Measurements from ENCODE around the gene KAZN. TPM values are rescaled to one million over a fixed set of nuclear protein-coding genes. Genes with fewer than 3 reads are reported as not detected.

Gene KAZN
- polyA plus RNA-seq, 2 donors, result 29.3 to 32.0 TPM

DNA sequence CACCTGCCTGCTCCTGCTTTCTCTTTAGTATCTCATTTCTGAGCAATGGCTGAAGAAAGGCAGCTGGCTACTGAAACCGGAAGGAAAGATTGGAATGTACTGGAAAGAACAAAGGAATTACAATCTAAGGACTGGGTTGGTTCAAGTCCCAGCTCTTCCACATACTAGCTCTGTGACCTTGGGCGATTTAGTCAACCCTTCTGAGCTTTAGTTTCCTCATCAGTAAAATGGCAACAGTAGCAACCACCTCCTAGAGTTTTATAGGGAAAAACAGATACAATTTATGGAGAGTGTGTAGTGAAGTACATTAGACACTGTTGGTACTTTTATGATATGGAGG lies 158.8 kb downstream of the KAZN start:
- no peaks in the 10 kb centered on the region for H3K27me3 ChIP-seq (ENCODE audit: control insufficient read depth in 1 of 2, insufficient read depth in 2 of 2, low read length in 2 of 2)
- H3K4me1 ChIP-seq (ENCODE audit: control insufficient read depth in 2 of 2, insufficient read depth in 2 of 2, low read length in 1 of 2), result peaks cover 2 to 13% of the 10 kb centered on the region in 2 donors
- peaks cover 0 to 2% of the 10 kb centered on the region in 2 donors for H3K9me3 ChIP-seq (ENCODE audit: control insufficient read depth in 2 of 2, insufficient read depth in 1 of 2, low read depth in 1 of 2, low read length in 1 of 2)
- no peaks in the 10 kb centered on the region for H3K36me3 ChIP-seq (ENCODE audit: control insufficient read depth in 2 of 2, insufficient read depth in 2 of 2, low read length in 1 of 2)
- H3K4me3 ChIP-seq (ENCODE audit: low read depth in 1 of 2, low read length in 2 of 2), result no peak overlapping the region
- H3K27ac ChIP-seq (ENCODE audit: low read depth in 2 of 2, low read length in 1 of 2), result peak overlapping the region in 1 of 2 donors; percentile 43
- 45 to 54% methylated on average over 2 of the region's 2 CpGs for WGBS, 2 donors

DNA sequence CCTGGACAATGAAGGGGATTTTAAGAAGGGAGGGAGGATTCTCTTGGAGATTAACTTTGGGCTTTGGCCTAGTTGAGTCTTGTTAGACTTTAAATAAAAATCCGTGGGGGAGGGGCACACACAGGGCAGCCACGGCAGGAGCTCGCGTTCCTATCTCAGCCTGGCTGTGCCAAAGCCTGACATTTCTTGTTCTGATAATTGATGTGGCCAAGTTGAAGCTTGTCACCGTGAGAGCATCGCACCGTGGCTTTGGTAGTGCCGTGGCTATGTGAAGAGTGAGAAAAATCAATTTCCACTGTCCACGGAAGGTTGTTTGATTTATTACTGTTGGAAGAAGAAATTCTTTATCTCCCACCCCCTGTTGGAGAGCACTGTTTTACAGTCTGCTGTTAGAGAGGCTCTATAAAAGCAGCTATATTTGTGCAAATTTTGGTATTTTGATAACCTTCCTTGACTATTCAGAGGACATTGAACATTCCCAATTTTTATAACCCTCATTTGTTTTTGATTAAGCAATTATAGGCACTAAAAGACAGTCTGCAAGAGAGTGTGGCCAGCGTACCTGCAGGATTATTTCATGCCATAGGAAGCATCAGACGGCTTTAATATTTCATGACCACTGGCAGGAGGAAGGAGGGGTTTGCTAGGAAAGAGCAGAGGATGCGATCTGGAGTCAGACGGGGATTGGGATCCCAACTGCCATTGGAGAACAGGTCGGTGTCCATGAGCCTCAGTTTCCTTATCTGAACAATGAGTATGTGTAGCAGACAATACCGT lies 160.7 kb downstream of the KAZN start:
- no peaks in the 10 kb centered on the region for H3K27me3 ChIP-seq (ENCODE audit: control insufficient read depth in 1 of 2, insufficient read depth in 2 of 2, low read length in 2 of 2)
- peaks cover 2 to 13% of the 10 kb centered on the region in 2 donors for H3K4me1 ChIP-seq (ENCODE audit: control insufficient read depth in 2 of 2, insufficient read depth in 2 of 2, low read length in 1 of 2)
- WGBS, 2 donors, result 48 to 49% methylated on average over 15 of the region's 15 CpGs
- H3K9me3 ChIP-seq (ENCODE audit: control insufficient read depth in 2 of 2, insufficient read depth in 1 of 2, low read depth in 1 of 2, low read length in 1 of 2), result no peaks in the 10 kb centered on the region
- H3K4me3 ChIP-seq (ENCODE audit: low read depth in 1 of 2, low read length in 2 of 2), result no peak overlapping the region
- peak overlapping the region; percentile 28 to 56 for H3K27ac ChIP-seq (ENCODE audit: low read depth in 2 of 2, low read length in 1 of 2)
- no peaks in the 10 kb centered on the region for H3K36me3 ChIP-seq (ENCODE audit: control insufficient read depth in 2 of 2, insufficient read depth in 2 of 2, low read length in 1 of 2)

DNA sequence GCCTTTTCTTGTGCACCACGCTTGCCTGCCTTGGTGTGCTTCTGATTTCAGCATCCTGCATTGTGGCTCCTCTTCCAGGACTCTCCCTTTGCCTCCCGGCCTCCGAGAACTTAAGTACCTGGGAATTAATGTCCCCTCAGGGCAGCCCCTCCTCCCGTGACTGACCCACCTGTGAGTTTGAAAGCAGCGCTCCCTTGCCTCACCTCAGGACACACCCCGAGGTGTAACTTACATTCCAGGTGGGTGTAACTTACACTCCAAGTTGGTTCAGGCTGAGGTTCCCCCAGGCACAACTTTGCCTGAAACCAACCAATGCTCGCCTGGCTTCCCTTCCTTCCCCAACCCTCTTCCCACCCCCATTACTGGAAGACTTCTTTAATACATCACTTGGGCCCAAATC lies 161.4 kb downstream of the KAZN start:
- Histone ChIP-seq H3K4me3 (ENCODE audit: low read depth in 1 of 2, low read length in 2 of 2) (no peak overlapping the region), H3K27ac (ENCODE audit: low read depth in 2 of 2, low read length in 1 of 2) (peak overlapping the region; percentile 8 to 56), H3K36me3 (ENCODE audit: control insufficient read depth in 2 of 2, insufficient read depth in 2 of 2, low read length in 1 of 2) (no peaks in the 10 kb centered on the region), H3K27me3 (ENCODE audit: control insufficient read depth in 1 of 2, insufficient read depth in 2 of 2, low read length in 2 of 2) (no peaks in the 10 kb centered on the region), H3K4me1 (ENCODE audit: control insufficient read depth in 2 of 2, insufficient read depth in 2 of 2, low read length in 1 of 2) (peaks cover 2 to 14% of the 10 kb centered on the region in 2 donors), H3K9me3 (ENCODE audit: control insufficient read depth in 2 of 2, insufficient read depth in 1 of 2, low read depth in 1 of 2, low read length in 1 of 2) (no peaks in the 10 kb centered on the region)
- 54 to 58% methylated on average over 7 of the region's 7 CpGs for WGBS, 2 donors

DNA sequence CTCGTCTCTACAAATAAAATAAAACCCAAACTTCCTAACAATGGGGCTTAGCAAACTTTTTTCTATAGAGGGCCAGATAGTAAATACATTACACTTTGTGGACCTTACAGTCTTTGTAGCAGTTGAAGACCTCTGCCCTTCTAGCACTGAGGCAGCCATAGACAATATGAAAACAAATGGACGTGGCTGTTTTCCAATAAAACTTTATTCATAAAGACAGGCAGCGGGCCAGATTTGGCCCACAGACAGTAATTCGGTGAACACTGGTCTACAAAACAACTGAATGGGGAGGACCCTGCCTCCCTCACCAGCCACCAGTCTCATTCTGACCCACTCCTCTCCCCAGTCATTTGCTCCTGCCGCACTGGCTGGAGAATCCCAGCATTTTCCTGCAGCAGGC lies 162.3 kb downstream of the KAZN start:
- Histone ChIP-seq H3K4me3 (ENCODE audit: low read depth in 1 of 2, low read length in 2 of 2) (no peak overlapping the region), H3K36me3 (ENCODE audit: control insufficient read depth in 2 of 2, insufficient read depth in 2 of 2, low read length in 1 of 2) (no peaks in the 10 kb centered on the region), H3K4me1 (ENCODE audit: control insufficient read depth in 2 of 2, insufficient read depth in 2 of 2, low read length in 1 of 2) (peaks cover 2 to 15% of the 10 kb centered on the region in 2 donors), H3K27me3 (ENCODE audit: control insufficient read depth in 1 of 2, insufficient read depth in 2 of 2, low read length in 2 of 2) (no peaks in the 10 kb centered on the region), H3K9me3 (ENCODE audit: control insufficient read depth in 2 of 2, insufficient read depth in 1 of 2, low read depth in 1 of 2, low read length in 1 of 2) (no peaks in the 10 kb centered on the region), H3K27ac (ENCODE audit: low read depth in 2 of 2, low read length in 1 of 2) (no peak overlapping the region)
- WGBS, 2 donors, result 92 to 94% methylated on average over 5 of the region's 5 CpGs

DNA sequence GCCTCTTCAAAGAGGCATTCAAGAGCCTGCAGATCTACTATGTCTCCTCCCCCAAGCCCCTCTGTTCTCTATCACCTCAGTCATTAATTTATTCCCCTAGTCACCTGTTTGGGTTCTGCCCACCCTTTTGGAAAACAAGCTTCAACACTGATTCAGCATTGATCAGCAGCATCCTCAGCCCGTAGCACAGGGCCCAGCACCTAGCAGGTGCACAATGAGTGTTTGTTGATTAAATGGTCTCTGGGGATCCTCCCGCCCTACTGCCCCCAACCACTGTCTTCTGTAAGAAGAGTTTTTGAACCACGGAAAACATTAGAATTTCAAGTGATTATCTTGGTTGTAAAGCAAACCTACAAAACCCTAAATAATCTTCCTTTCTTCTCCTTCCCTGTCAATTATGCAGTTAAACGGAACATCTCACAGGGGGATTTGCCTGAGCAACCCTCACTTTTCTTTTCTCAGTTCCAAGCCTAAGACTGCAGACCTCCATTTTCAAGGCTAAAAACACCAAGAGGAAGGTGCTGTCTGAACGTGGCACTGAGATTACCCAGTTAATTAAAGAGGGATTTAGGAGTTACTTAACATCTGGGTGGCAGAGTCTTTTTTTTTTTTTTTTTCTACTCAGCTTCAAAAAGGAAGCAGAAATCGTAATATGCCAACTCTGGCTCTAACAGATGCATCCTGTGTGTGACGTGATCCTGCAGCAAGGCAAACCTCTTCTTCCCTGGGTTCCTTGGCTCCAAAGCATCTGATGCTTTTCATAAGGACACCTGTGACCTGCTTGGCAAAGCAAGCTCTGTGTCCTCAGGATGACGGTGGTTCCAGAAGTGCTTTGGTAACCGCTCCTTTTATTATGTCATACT lies 163.0 kb downstream of the KAZN start:
- Histone ChIP-seq H3K27ac (ENCODE audit: low read depth in 2 of 2, low read length in 1 of 2) (no peak overlapping the region), H3K27me3 (ENCODE audit: control insufficient read depth in 1 of 2, insufficient read depth in 2 of 2, low read length in 2 of 2) (no peaks in the 10 kb centered on the region), H3K9me3 (ENCODE audit: control insufficient read depth in 2 of 2, insufficient read depth in 1 of 2, low read depth in 1 of 2, low read length in 1 of 2) (no peaks in the 10 kb centered on the region), H3K36me3 (ENCODE audit: control insufficient read depth in 2 of 2, insufficient read depth in 2 of 2, low read length in 1 of 2) (no peaks in the 10 kb centered on the region), H3K4me1 (ENCODE audit: control insufficient read depth in 2 of 2, insufficient read depth in 2 of 2, low read length in 1 of 2) (peaks cover 4 to 14% of the 10 kb centered on the region in 2 donors), H3K4me3 (ENCODE audit: low read depth in 1 of 2, low read length in 2 of 2) (no peak overlapping the region)
- WGBS, 2 donors, result 54 to 62% methylated on average over 9 of the region's 9 CpGs

DNA sequence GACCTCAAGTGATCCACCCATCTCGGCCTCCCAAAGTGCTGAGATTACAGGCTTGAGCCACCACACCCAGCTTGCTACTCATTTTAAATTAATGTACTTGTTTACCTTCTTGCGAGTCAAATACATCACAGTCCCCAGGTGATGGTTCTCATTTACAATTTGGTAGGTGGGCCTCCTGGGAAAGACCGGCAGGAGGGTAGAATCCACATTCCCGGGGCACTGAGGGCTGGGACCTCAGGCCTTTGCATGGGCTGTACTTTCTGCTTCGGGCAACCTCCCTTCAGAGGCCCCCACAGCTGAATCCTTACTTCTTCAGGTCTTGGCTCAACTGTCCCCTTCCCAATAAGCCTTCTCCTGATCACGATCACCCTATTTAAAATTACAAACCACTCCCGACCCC lies 165.5 kb downstream of the KAZN start:
- H3K4me3 ChIP-seq (ENCODE audit: low read depth in 1 of 2, low read length in 2 of 2), result no peak overlapping the region
- no peak overlapping the region for H3K27ac ChIP-seq (ENCODE audit: low read depth in 2 of 2, low read length in 1 of 2)
- no peaks in the 10 kb centered on the region for H3K27me3 ChIP-seq (ENCODE audit: control insufficient read depth in 1 of 2, insufficient read depth in 2 of 2, low read length in 2 of 2)
- H3K4me1 ChIP-seq (ENCODE audit: control insufficient read depth in 2 of 2, insufficient read depth in 2 of 2, low read length in 1 of 2), result peaks cover 4 to 16% of the 10 kb centered on the region in 2 donors
- WGBS, 2 donors, result 83 to 85% methylated on average over 7 of the region's 7 CpGs
- H3K9me3 ChIP-seq (ENCODE audit: control insufficient read depth in 2 of 2, insufficient read depth in 1 of 2, low read depth in 1 of 2, low read length in 1 of 2), result no peaks in the 10 kb centered on the region
- no peaks in the 10 kb centered on the region for H3K36me3 ChIP-seq (ENCODE audit: control insufficient read depth in 2 of 2, insufficient read depth in 2 of 2, low read length in 1 of 2)

DNA sequence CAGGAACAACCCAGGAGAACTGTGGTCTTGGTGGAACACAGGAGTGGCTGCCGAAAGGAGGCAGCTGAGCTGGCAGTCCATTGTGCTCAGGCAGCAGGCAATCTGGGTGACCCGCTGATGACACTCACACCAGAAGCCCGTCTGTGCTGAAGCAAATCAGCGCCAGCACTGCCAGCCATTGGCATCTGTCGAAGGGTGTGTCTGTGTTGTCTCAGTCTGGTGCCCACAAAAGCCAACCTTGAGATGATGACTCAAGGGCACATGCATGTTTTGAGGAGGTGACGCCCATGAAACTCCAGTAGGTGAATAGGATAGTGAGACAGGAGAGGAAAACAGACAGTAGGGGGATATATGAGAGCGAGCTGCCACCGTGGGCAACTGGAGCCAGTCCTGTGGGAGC lies 167.3 kb downstream of the KAZN start:
- peak overlapping the region; percentile 46 to 70 for H3K27ac ChIP-seq (ENCODE audit: low read depth in 2 of 2, low read length in 1 of 2)
- H3K4me1 ChIP-seq (ENCODE audit: control insufficient read depth in 2 of 2, insufficient read depth in 2 of 2, low read length in 1 of 2), result peaks cover 4 to 9% of the 10 kb centered on the region in 2 donors
- no peak overlapping the region for H3K4me3 ChIP-seq (ENCODE audit: low read depth in 1 of 2, low read length in 2 of 2)
- WGBS, 2 donors, result 54 to 67% methylated on average over 8 of the region's 8 CpGs
- H3K36me3 ChIP-seq (ENCODE audit: control insufficient read depth in 2 of 2, insufficient read depth in 2 of 2, low read length in 1 of 2), result no peaks in the 10 kb centered on the region
- H3K9me3 ChIP-seq (ENCODE audit: control insufficient read depth in 2 of 2, insufficient read depth in 1 of 2, low read depth in 1 of 2, low read length in 1 of 2), result no peaks in the 10 kb centered on the region
- no peaks in the 10 kb centered on the region for H3K27me3 ChIP-seq (ENCODE audit: control insufficient read depth in 1 of 2, insufficient read depth in 2 of 2, low read length in 2 of 2)

DNA sequence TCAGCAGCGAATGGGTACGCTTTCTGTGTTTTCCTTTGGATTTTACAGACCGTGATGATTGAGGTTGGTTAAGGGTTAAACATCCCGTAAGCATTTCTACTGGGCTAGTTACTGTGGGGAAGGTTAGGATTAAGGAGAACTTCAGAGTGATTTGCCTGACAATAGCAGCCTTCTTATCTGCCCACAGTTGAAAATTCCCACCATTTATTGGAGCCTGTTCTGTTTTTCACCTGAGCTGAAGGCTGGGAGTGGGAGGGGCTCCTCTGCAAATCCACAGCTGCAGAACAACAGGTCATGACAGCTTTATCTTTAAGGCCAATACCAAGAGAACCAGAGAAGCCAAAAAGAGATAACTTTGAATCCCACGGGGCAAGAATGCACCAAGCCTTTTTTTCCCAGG lies 168.6 kb downstream of the KAZN start:
- H3K27ac ChIP-seq (ENCODE audit: low read depth in 2 of 2, low read length in 1 of 2), result no peak overlapping the region
- H3K36me3 ChIP-seq (ENCODE audit: control insufficient read depth in 2 of 2, insufficient read depth in 2 of 2, low read length in 1 of 2), result no peaks in the 10 kb centered on the region
- H3K27me3 ChIP-seq (ENCODE audit: control insufficient read depth in 1 of 2, insufficient read depth in 2 of 2, low read length in 2 of 2), result no peaks in the 10 kb centered on the region
- H3K9me3 ChIP-seq (ENCODE audit: control insufficient read depth in 2 of 2, insufficient read depth in 1 of 2, low read depth in 1 of 2, low read length in 1 of 2), result no peaks in the 10 kb centered on the region
- peaks cover 2 to 9% of the 10 kb centered on the region in 2 donors for H3K4me1 ChIP-seq (ENCODE audit: control insufficient read depth in 2 of 2, insufficient read depth in 2 of 2, low read length in 1 of 2)
- no peak overlapping the region for H3K4me3 ChIP-seq (ENCODE audit: low read depth in 1 of 2, low read length in 2 of 2)
- WGBS, 2 donors, result 68 to 69% methylated on average over 5 of the region's 5 CpGs

DNA sequence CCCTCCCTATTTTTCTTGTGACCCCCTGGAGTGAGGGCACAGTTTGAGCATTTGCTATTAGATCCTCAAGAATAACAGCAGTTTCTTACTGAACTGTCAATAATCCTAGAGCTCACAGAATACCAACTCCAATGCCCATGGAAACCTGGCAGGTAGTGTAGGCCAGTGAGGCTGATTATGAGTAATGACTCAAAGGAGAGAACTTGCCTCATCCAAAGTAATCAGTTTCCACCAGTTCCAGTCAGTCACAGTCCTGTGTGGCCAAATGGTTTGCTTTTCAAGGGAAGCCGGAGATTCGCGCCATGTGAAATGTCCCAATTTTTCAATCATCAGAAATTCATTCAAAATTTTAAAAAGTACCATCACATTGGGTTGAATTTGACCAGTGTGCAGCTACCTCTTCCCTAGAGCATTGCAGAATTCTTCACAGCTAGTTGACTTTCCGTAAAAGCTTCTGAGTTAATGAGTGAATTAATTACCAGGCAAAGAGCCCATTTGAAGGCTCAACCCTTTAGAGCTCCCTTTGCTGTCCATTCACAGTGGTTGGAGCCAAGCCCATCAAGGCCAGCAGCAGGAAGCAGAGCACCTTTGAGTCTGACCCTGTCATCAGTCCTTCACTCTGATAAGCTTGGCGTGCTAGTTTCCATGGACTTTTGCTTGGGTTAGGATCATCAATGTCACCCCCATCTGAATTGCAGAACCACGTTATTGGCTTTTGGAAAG lies 170.3 kb downstream of the KAZN start:
- Histone ChIP-seq H3K27ac (ENCODE audit: low read depth in 2 of 2, low read length in 1 of 2) (no peak overlapping the region), H3K9me3 (ENCODE audit: control insufficient read depth in 2 of 2, insufficient read depth in 1 of 2, low read depth in 1 of 2, low read length in 1 of 2) (no peaks in the 10 kb centered on the region), H3K4me1 (ENCODE audit: control insufficient read depth in 2 of 2, insufficient read depth in 2 of 2, low read length in 1 of 2) (peaks cover 2 to 9% of the 10 kb centered on the region in 2 donors), H3K27me3 (ENCODE audit: control insufficient read depth in 1 of 2, insufficient read depth in 2 of 2, low read length in 2 of 2) (no peaks in the 10 kb centered on the region), H3K4me3 (ENCODE audit: low read depth in 1 of 2, low read length in 2 of 2) (no peak overlapping the region), H3K36me3 (ENCODE audit: control insufficient read depth in 2 of 2, insufficient read depth in 2 of 2, low read length in 1 of 2) (no peaks in the 10 kb centered on the region)
- 91% methylated on average over 6 of the region's 6 CpGs for WGBS, 2 donors
